ENCODE measurements around the gene PLA2G4B. TPM values are rescaled to one million over a fixed set of nuclear protein-coding genes. Genes with fewer than 3 reads are reported as not detected.

The PLA2G4B gene
- total and polyA plus RNA-seq, 7 donors, result 0.92 to 6.5 (median 3.4) TPM; not detected in 1

DNA sequence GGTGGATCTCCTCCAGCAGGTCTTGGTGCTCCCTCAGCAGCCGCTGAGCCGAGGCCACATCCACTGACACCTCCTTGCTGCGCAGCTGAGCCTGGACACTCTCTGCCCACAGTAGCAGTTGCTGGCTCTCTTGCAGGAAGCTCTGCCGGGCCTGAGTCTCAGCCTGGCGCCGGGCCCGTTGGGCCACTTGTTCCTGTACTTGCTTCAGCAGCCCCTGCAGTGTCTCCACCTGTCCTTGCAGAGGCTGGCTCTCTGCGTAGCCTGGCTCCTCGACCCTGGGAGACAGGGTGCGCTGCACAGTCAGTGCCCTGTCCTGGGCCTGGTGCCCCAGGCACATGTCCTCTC lies 39.7 kb downstream of the PLA2G4B start:
- no peak for DNase-seq
- no peak overlapping the region for H3K4me3 ChIP-seq
- intact Hi-C loops (cut with DNase I), result no loop called here
- peaks cover 0 to 33% (median 9%) of the 10 kb centered on the region in 3 donors for H3K27me3 ChIP-seq
- peaks cover 0 to 17% (median 12%) of the 10 kb centered on the region in 4 donors for H3K4me1 ChIP-seq
- no peak overlapping the region for H3K27ac ChIP-seq
- H3K36me3 ChIP-seq, result no peaks in the 10 kb centered on the region
- no peaks in the 10 kb centered on the region for H3K9me3 ChIP-seq
- 91 to 93% methylated on average over 10 of the region's 10 CpGs for WGBS, 2 donors
- no peak for TF ChIP-seq POLR2AphosphoS5 (IDR thresholded peaks at IDR 0.05)
- TF ChIP-seq, protein P1, sequence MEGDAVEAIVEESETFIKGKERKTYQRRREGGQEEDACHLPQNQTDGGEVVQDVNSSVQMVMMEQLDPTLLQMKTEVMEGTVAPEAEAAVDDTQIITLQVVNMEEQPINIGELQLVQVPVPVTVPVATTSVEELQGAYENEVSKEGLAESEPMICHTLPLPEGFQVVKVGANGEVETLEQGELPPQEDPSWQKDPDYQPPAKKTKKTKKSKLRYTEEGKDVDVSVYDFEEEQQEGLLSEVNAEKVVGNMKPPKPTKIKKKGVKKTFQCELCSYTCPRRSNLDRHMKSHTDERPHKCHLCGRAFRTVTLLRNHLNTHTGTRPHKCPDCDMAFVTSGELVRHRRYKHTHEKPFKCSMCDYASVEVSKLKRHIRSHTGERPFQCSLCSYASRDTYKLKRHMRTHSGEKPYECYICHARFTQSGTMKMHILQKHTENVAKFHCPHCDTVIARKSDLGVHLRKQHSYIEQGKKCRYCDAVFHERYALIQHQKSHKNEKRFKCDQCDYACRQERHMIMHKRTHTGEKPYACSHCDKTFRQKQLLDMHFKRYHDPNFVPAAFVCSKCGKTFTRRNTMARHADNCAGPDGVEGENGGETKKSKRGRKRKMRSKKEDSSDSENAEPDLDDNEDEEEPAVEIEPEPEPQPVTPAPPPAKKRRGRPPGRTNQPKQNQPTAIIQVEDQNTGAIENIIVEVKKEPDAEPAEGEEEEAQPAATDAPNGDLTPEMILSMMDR (IDR thresholded peaks at IDR 0.05), result no peak
- no peak for TF ChIP-seq EP300 (IDR thresholded peaks at IDR 0.05)
- no peak for TF ChIP-seq POLR2A (IDR thresholded peaks at IDR 0.05)

DNA sequence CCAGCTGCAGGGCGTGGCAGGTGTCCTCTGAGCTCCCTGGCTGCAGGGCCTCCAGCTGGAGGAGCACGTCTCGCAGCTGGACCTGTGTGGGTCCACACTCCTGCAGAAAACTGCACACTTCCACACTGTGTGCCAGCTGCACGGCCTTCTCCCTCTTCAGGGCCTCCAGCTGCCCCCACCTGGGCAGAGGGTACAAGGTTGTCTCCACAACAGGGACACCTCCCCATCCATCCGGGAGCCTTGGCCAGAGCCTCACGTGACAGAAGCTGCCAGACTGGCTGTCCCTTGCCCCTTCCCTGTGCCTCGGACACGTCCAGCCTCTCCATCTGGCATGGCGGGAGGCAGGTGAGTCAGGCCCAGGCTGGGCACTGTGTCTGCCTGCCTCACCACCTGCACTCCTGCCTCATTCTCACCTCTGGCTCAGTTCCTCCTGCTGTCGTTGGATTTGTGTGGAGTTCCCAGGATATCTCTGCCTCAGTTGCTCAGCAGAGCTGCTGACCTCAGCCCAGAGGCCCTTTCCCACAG lies 40.7 kb downstream of the PLA2G4B start:
- Histone ChIP-seq H3K27me3 (peaks cover 0 to 33% (median 9%) of the 10 kb centered on the region in 3 donors), H3K27ac (no peak overlapping the region), H3K4me3 (no peak overlapping the region), H3K4me1 (peaks cover 0 to 17% (median 12%) of the 10 kb centered on the region in 4 donors), H3K9me3 (no peaks in the 10 kb centered on the region), H3K36me3 (no peaks in the 10 kb centered on the region)
- 90 to 92% methylated on average over 10 of the region's 10 CpGs for WGBS, 2 donors
- intact Hi-C loops (cut with DNase I), result no loop called here
- TF ChIP-seq EP300 (IDR thresholded peaks at IDR 0.05), result no peak
- no peak for TF ChIP-seq POLR2AphosphoS5 (IDR thresholded peaks at IDR 0.05)
- TF ChIP-seq, protein P1 (IDR thresholded peaks at IDR 0.05), result no peak
- no peak for TF ChIP-seq POLR2A (IDR thresholded peaks at IDR 0.05)
- DNase-seq, result no peak

DNA sequence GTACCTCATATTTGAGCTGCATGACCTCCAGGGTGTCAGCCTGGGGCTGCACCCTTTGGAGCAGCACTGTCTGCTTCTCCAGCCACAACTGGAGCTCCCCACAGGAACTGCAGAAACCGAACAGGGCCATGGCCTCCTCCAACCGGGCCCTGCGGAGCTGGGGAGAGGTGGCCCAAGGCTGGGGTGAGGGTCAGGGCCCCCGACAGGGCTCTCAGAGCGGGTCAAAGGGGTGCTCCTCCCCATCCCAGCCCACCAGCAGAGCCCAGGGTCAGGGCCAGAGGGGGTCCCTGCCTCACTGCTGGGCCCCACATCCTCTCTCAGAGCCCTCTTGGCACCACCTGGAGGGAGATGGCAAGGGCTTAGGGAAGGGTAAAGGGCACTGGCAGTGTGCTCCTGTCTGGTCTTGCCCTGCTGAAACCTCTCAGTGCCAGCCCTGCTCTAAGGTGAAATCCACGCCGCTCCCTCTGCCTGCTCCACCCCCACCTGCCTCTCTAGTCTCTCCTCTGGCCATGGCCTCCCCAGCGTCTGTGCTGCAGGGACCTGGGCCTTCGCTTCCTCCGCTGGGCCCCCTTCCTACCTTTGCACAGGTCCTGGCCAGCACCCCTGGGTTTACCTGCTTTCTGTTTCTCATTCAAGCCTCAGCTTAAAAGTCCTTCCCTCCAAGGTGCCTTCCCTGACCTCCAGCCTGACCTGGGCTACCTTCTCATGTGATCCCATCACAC lies 41.7 kb downstream of the PLA2G4B start:
- WGBS, 2 donors, result 94 to 95% methylated on average over 10 of the region's 10 CpGs
- Histone ChIP-seq H3K4me1 (peaks cover 0 to 17% (median 12%) of the 10 kb centered on the region in 4 donors), H3K27ac (no peak overlapping the region), H3K4me3 (no peak overlapping the region), H3K9me3 (no peaks in the 10 kb centered on the region), H3K36me3 (no peaks in the 10 kb centered on the region), H3K27me3 (peaks cover 0 to 33% (median 9%) of the 10 kb centered on the region in 3 donors)
- TF ChIP-seq POLR2AphosphoS5 (IDR thresholded peaks at IDR 0.05), result no peak
- intact Hi-C loops (cut with DNase I), result no loop called here
- no peak for DNase-seq

DNA sequence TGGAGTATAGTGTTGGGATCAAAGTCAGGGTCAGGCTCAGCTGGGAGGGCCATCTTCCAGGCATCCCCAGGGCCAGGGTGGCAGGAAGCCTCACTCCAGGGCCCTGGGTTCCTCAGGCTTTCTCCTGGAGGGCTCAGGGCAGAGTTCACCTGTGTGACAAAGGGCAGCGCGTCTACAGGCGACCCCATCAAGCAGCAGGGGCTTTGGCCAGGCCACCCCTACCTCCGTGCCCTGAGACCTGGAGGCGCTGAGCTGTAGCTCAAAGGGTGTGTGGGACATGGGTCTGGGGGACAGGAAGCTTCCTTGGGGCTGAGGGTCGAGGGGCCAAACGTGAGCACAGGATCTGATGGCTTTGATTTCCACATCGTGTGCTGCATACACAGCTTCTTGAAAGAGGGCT lies 42.4 kb downstream of the PLA2G4B start:
- no peak for DNase-seq
- 83 to 90% methylated on average over 8 of the region's 8 CpGs for WGBS, 2 donors
- TF ChIP-seq, protein P1 (IDR thresholded peaks at IDR 0.05), result no peak
- TF ChIP-seq EP300 (IDR thresholded peaks at IDR 0.05), result no peak
- intact Hi-C loops (cut with DNase I), result no loop called here
- no peaks in the 10 kb centered on the region for H3K9me3 ChIP-seq
- no peak overlapping the region for H3K27ac ChIP-seq
- no peak overlapping the region for H3K4me3 ChIP-seq
- peaks cover 0 to 33% (median 9%) of the 10 kb centered on the region in 3 donors for H3K27me3 ChIP-seq
- H3K36me3 ChIP-seq, result no peaks in the 10 kb centered on the region
- H3K4me1 ChIP-seq, result peaks cover 0 to 17% (median 12%) of the 10 kb centered on the region in 4 donors

DNA sequence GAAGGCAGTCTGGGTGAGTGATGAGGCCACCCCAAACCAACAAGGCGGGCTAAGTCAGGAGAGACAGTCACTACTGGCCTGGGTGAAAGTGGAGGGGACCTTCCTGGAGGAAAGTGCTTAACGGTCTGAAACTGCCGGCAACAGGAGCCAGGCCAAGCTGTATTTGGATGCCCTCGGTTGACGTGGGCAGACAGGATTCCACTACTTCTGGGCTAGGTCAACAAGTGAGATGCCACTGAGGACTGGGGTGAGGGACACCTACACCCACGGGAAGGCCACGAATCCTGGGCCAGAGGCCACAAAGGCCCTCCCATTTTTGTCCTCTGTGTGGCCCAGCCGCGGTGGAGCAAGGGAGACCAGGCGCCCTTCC lies 42.9 kb downstream of the PLA2G4B start:
- Histone ChIP-seq H3K9me3 (no peaks in the 10 kb centered on the region), H3K27ac (no peak overlapping the region), H3K4me1 (peaks cover 0 to 17% (median 12%) of the 10 kb centered on the region in 4 donors), H3K36me3 (no peaks in the 10 kb centered on the region), H3K27me3 (peaks cover 0 to 33% (median 9%) of the 10 kb centered on the region in 3 donors), H3K4me3 (peak overlapping the region in 3 of 4 donors; percentile 32 to 45 (median 45))
- 22 to 52% methylated on average over 10 of the region's 10 CpGs for WGBS, 2 donors
- intact Hi-C loops (cut with DNase I), result no loop called here
- TF ChIP-seq POLR2AphosphoS5 (IDR thresholded peaks at IDR 0.05) (no peak), POLR2A (IDR thresholded peaks at IDR 0.05) (no peak), EP300 (IDR thresholded peaks at IDR 0.05) (no peak)
- TF ChIP-seq, protein P1 (IDR thresholded peaks at IDR 0.05), result no peak
- no peak for DNase-seq

Measured in sigmoid colon (tissue), 7 donors.